Activated T-cell treated with anti-CD3 and anti-CD28 coated beads for 48 hours (primary cell): Measurements from ENCODE around the gene JADE1.

Experiments
- DNase-seq: peaks from one replicate; pipeline ENCODE4 v3.0.0-alpha.2; 2020; ENCODE audit warnings: low read depth

Gene JADE1

GRCh38 chr4:128809477-128810330 is at the start of gene JADE1:
TSS of gene JADE1 (plus strand) at chr4:128809700. CDS start at chr4:128831759, 22,059 bp downstream.
- DNase-seq, result peak; percentile 85

GRCh38 chr4:128766781-128767180 is 42.7 kb upstream of the JADE1 start:
- no peak for DNase-seq

GRCh38 chr4:128768373-128768996 is 41.0 kb upstream of the JADE1 start:
- DNase-seq, result no peak

- no peak for DNase-seq
These were observed 40.5 kb upstream of the JADE1 start for GRCh38 chr4:128769011-128769410.

GRCh38 chr4:128770807-128771206 is 38.7 kb upstream of the JADE1 start:
- no peak for DNase-seq

GRCh38 chr4:128775477-128775876 is 34.0 kb upstream of the JADE1 start:
- no peak for DNase-seq

- no peak for DNase-seq
These were observed 33.6 kb upstream of the JADE1 start for GRCh38 chr4:128775916-128776315.

- no peak for DNase-seq
These were observed 32.7 kb upstream of the JADE1 start for GRCh38 chr4:128776794-128777216.

- DNase-seq, result no peak
These were observed 28.8 kb upstream of the JADE1 start for GRCh38 chr4:128780688-128781087.

- DNase-seq, result no peak
These were observed 27.3 kb upstream of the JADE1 start for GRCh38 chr4:128782076-128782715.

GRCh38 chr4:128782875-128783614 is 26.5 kb upstream of the JADE1 start:
- no peak for DNase-seq

GRCh38 chr4:128787509-128788311 is 21.8 kb upstream of the JADE1 start:
- DNase-seq, result no peak

GRCh38 chr4:128793859-128794672 is 15.4 kb upstream of the JADE1 start:
- no peak for DNase-seq

- no peak for DNase-seq
These were observed 12.6 kb upstream of the JADE1 start for GRCh38 chr4:128796934-128797333.

GRCh38 chr4:128800284-128800683 is 9.2 kb upstream of the JADE1 start:
- no peak for DNase-seq

GRCh38 chr4:128800701-128801284 is 8.7 kb upstream of the JADE1 start:
- DNase-seq, result no peak

GRCh38 chr4:128802680-128803628 is 6.5 kb upstream of the JADE1 start:
- no peak for DNase-seq

- no peak for DNase-seq
These were observed 5.7 kb upstream of the JADE1 start for GRCh38 chr4:128803783-128804182.

GRCh38 chr4:128810331-128810870 is 901 bp downstream of the JADE1 start:
- DNase-seq, result no peak
